Measurements from ENCODE around the gene SUPT3H.

DNA sequence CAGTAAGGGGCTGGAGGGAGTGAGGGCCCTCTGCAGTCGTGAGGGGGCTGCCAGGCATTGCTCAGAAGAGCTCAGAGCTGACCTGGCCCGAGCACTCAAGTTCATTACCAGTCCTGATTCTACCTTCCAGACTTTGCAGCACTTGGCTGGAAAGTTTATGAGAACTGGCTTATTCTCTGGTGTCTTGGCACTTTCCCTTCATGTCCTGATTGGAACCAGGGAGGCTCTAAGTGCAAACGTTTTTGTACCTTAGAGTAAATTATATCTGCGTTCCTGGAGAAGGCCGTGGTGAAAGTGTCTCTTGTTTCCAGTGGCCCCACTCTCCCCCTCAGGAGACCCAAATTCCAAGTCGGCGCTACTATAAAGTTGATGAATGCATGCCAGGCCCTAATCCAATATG lies 587.9 kb downstream of the SUPT3H start:
- no peak for TF ChIP-seq POLR2A (IDR thresholded peaks at IDR 0.05)
- TF ChIP-seq, protein P1, sequence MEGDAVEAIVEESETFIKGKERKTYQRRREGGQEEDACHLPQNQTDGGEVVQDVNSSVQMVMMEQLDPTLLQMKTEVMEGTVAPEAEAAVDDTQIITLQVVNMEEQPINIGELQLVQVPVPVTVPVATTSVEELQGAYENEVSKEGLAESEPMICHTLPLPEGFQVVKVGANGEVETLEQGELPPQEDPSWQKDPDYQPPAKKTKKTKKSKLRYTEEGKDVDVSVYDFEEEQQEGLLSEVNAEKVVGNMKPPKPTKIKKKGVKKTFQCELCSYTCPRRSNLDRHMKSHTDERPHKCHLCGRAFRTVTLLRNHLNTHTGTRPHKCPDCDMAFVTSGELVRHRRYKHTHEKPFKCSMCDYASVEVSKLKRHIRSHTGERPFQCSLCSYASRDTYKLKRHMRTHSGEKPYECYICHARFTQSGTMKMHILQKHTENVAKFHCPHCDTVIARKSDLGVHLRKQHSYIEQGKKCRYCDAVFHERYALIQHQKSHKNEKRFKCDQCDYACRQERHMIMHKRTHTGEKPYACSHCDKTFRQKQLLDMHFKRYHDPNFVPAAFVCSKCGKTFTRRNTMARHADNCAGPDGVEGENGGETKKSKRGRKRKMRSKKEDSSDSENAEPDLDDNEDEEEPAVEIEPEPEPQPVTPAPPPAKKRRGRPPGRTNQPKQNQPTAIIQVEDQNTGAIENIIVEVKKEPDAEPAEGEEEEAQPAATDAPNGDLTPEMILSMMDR (IDR thresholded peaks at IDR 0.05) = no peak

All from right lobe of liver (tissue), 4 donors.